SK-N-SH (cell line): ENCODE data around the gene NDFIP1. TPM values are rescaled to one million over a fixed set of nuclear protein-coding genes. Genes with fewer than 3 reads are reported as not detected.

Experiments used
- CTCF ChIA-PET: fragments of 300-600, 350-600 bp; formaldehyde crosslinking; extraction: SDS; loops from one replicate; lab custom pipeline; 2021; lab: Yijun Ruan, JAX
- POLR2A ChIA-PET: fragments of 350-600 bp; sonication (Branson Sonifier 250); formaldehyde crosslinking; extraction: SDS; loops from one replicate; lab custom pipeline; 2020; ENCODE audit warnings: antibody characterized with exemption, inconsistent platforms; lab: Yijun Ruan, JAX
- DNase-seq: peaks from one replicate; pipeline ENCODE4 v3.0.0; 2012
- H2AFZ ChIP-seq: fragments of 200-600 bp; sonication (generic); 2 replicates; pipeline ENCODE4 v1.8.1; 2016; ENCODE audit warnings: antibody characterized with exemption, mild to moderate bottlenecking, low read depth
- H3F3A ChIP-seq: fragments of 200-600 bp; sonication (generic); replicated peaks from 2 replicates; pipeline ENCODE3; 2016; ENCODE audit warnings: antibody characterized with exemption, mild to moderate bottlenecking; ENCODE audit not compliant: insufficient read depth
- H3K27ac ChIP-seq, 2 experiments: fragments of 200-500 bp in 1 of 2; fragments of 200-600 bp in 1 of 2; sonication (Bioruptor generic) in 1 of 2; sonication (generic), shearing (Covaris generic) in 1 of 2; 2 replicates each; pipeline versions ENCODE4 v1.5.1 to v1.6.1; 2014 to 2016; ENCODE audit warnings: low read depth in 2 of 2, inconsistent platforms in 1 of 2, low read length in 1 of 2, mild to moderate bottlenecking in 1 of 2, mixed read lengths in 1 of 2
- H3K27me3 ChIP-seq: fragments of 200-600 bp; sonication (generic), shearing (Covaris generic); 2 replicates; pipeline ENCODE4 v1.6.1; 2016; ENCODE audit warnings: mixed run types; ENCODE audit not compliant: insufficient read depth
- H3K36me3 ChIP-seq, 2 experiments: fragments of 200-500 bp in 1 of 2; fragments of 200-600 bp in 1 of 2; sonication (Bioruptor generic) in 1 of 2; sonication (generic) in 1 of 2; replicated peaks in 1 of 2; 2 replicates each; pipeline versions ENCODE3 to v1.5.1; 2014 to 2016; ENCODE audit warnings: low read length in 1 of 2, mild to moderate bottlenecking in 1 of 2; ENCODE audit not compliant: insufficient read depth in 2 of 2, control insufficient read depth in 1 of 2
- H3K4me1 ChIP-seq, 2 experiments: fragments of 200-500 bp in 1 of 2; fragments of 200-600 bp in 1 of 2; sonication (Bioruptor generic) in 1 of 2; sonication (generic), shearing (Covaris generic) in 1 of 2; 2 replicates each; pipeline versions ENCODE4 v1.5.1 to v1.6.1; 2014 to 2016; ENCODE audit warnings: low read depth in 1 of 2, low read length in 1 of 2, mixed run types in 1 of 2; ENCODE audit not compliant: insufficient read depth in 2 of 2, control insufficient read depth in 1 of 2
- H3K4me2 ChIP-seq: fragments of 200-600 bp; sonication (generic), shearing (Covaris generic); 2 replicates; pipeline ENCODE4 v1.6.1; 2017; ENCODE audit warnings: mixed run types
- H3K4me3 ChIP-seq, 2 experiments: fragments of 200-500 bp in 1 of 2; fragments of 200-600 bp in 1 of 2; sonication (Bioruptor generic) in 1 of 2; sonication (generic), shearing (Covaris generic) in 1 of 2; 2 replicates each; pipeline versions ENCODE4 v1.5.1 to v1.8.1; 2014 to 2016; ENCODE audit warnings: low read depth in 2 of 2, inconsistent platforms in 1 of 2, low read length in 1 of 2, mild to moderate bottlenecking in 1 of 2, mixed read lengths in 1 of 2, moderate library complexity in 1 of 2
- H3K79me2 ChIP-seq: fragments of 200-600 bp; sonication (generic); 2 replicates; pipeline ENCODE4 v1.8.1; 2017; ENCODE audit warnings: mild to moderate bottlenecking; ENCODE audit not compliant: insufficient read depth
- H3K9ac ChIP-seq: fragments of 200-600 bp; sonication (generic); 2 replicates; pipeline ENCODE4 v1.6.1; 2017; ENCODE audit warnings: mixed run types
- H3K9me2 ChIP-seq: fragments of 200-600 bp; sonication (generic); 2 replicates; pipeline ENCODE4 v1.6.1; 2017; ENCODE audit warnings: mixed run types
- H3K9me3 ChIP-seq: fragments of 200-600 bp; sonication (generic); 2 replicates; pipeline ENCODE4 v1.6.1; 2017; ENCODE audit warnings: mixed run types, mild to moderate bottlenecking, moderate library complexity
- H4K20me1 ChIP-seq: fragments of 200-600 bp; sonication (generic); 2 replicates; pipeline ENCODE4 v1.6.1; 2017; ENCODE audit warnings: mild to moderate bottlenecking, mixed run types; ENCODE audit not compliant: insufficient read depth
- CTCF ChIP-seq: fragments of 200-600 bp; sonication (generic); IDR thresholded peaks from 2 replicates; pipeline ENCODE4 v1.6.1; 2017; ENCODE audit warnings: antibody characterized with exemption, mild to moderate bottlenecking, moderate library complexity
- POLR2AphosphoS5 ChIP-seq: IDR thresholded peaks from 2 replicates; pipeline ENCODE4 v1.6.1; 2012; ENCODE audit warnings: low read depth, low read length
- RCOR1 ChIP-seq: fragments of 150-350 bp; IDR thresholded peaks from 2 replicates; pipeline ENCODE4 v1.6.1; 2017; ENCODE audit warnings: antibody characterized with exemption, low read length
- RXRA ChIP-seq: IDR thresholded peaks from 2 replicates; pipeline ENCODE4 v1.4.0; 2012; ENCODE audit warnings: low read depth, mild to moderate bottlenecking, borderline replicate concordance
- TEAD4 ChIP-seq: IDR thresholded peaks from 2 replicates; pipeline ENCODE4 v1.4.0; 2012; ENCODE audit warnings: mild to moderate bottlenecking, borderline replicate concordance; ENCODE audit not compliant: insufficient read depth
- WGBS: methylation state at CpG from one replicate; pipeline ENCODE4 v1.1.6; 2017; ENCODE audit warnings: low lambda C conversion rate; 5-methylcytosine and 5-hydroxymethylcytosine counted together
- polyA plus RNA-seq, 3 experiments: library from polyadenylated mRNA; depleted of rRNA; stranded (reverse); fragments of >200 nt; gene quantifications; 2 replicates each; pipeline ENCODE4 v1.2.3, GENCODE V29; 2012
- TF ChIP-seq, protein P1 (sequence below): fragments of 150-350 bp; IDR thresholded peaks from 2 replicates; pipeline ENCODE4 v1.6.1; 2016; ENCODE audit warnings: mild to moderate bottlenecking, low read depth, low read length
- TF ChIP-seq, protein P2 (sequence below): IDR thresholded peaks from 2 replicates; pipeline ENCODE4 v1.4.0; 2012; ENCODE audit warnings: low read depth, borderline replicate concordance
- TF ChIP-seq, protein P3 (sequence below): IDR thresholded peaks from 2 replicates; pipeline ENCODE4 v1.4.0; 2012; ENCODE audit warnings: low read depth, borderline replicate concordance

The NDFIP1 gene
- polyA plus RNA-seq, 1 of the 3 experiments (the other 2 are of a cell fraction) = 40.0 TPM

DNA sequence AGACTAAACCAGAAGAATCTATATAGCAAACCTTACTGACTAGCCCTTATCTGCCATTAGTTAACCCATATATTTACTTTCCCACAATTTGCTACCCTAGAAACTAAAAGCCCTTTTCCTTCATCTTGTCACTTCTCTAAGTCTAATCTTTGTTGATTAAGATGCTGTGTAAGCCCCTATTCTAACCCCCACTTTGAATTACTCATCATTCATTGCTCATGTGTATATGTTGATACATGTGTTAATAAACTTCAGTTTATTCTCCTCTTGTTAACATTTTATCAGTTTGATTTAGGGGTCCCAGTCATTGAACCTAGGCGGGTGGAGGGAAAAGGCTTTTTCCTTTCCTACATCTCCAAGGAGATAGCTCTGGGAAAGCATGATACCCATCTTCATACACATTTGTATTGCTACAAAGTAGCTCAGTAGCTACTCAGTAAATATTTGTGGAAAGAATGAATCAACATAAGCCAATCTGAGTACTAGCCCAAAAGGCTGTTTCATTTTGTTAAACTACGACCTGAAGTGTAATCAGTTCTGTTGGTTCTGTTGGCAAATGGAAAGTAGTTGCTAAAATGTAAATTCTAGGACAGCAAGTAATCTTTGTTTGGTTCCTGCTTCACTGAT lies 35.1 kb upstream of the NDFIP1 start:
- Histone ChIP-seq H4K20me1 (no peaks in the 10 kb centered on the region), H2AFZ (no peak overlapping the region), H3K36me3 (no peaks in the 10 kb centered on the region), H3K27me3 (no peaks in the 10 kb centered on the region), H3K9ac (no peak overlapping the region), H3K4me3 (no peak overlapping the region), H3K27ac (peak overlapping the region in 1 of 2 experiments; percentile 76; a peak in 2 of 4 replicates), H3F3A (no peaks in the 10 kb centered on the region), H3K4me2 (no peak overlapping the region), H3K9me2 (no peaks in the 10 kb centered on the region), H3K79me2 (no peaks in the 10 kb centered on the region), H3K4me1 (peaks cover 0 to 12% of the 10 kb centered on the region in 2 experiments; a peak in 1 of 4 replicates), H3K9me3 (no peaks in the 10 kb centered on the region)
- DNase-seq = no peak
- CTCF ChIA-PET = interaction anchor here (1.2 kb wide), 1 partner anchor 9 kb away, joined by 3 read pairs; no protein-coding TSS in a partner anchor
- WGBS = 82% methylated on average over 2 of the region's 2 CpGs
- TF ChIP-seq, protein P1, sequence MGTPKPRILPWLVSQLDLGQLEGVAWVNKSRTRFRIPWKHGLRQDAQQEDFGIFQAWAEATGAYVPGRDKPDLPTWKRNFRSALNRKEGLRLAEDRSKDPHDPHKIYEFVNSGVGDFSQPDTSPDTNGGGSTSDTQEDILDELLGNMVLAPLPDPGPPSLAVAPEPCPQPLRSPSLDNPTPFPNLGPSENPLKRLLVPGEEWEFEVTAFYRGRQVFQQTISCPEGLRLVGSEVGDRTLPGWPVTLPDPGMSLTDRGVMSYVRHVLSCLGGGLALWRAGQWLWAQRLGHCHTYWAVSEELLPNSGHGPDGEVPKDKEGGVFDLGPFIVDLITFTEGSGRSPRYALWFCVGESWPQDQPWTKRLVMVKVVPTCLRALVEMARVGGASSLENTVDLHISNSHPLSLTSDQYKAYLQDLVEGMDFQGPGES = no peak
- TF ChIP-seq, protein P2, sequence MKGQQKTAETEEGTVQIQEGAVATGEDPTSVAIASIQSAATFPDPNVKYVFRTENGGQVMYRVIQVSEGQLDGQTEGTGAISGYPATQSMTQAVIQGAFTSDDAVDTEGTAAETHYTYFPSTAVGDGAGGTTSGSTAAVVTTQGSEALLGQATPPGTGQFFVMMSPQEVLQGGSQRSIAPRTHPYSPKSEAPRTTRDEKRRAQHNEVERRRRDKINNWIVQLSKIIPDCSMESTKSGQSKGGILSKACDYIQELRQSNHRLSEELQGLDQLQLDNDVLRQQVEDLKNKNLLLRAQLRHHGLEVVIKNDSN = no peak
- POLR2A ChIA-PET = no interaction called here

- 81% methylated on average over 2 of the region's 2 CpGs for WGBS
- Histone ChIP-seq H3K79me2 (no peaks in the 10 kb centered on the region), H2AFZ (no peak overlapping the region), H3K9me2 (no peaks in the 10 kb centered on the region), H3K4me1 (peaks cover 0 to 13% of the 10 kb centered on the region in 2 experiments; a peak in 2 of 4 replicates), H3K4me2 (no peak overlapping the region), H3K27me3 (no peaks in the 10 kb centered on the region), H3K9me3 (no peaks in the 10 kb centered on the region), H4K20me1 (no peaks in the 10 kb centered on the region), H3K9ac (no peak overlapping the region), H3K27ac (peak overlapping the region in 1 of 2 experiments; percentile 76; a peak in 2 of 4 replicates), H3K4me3 (no peak overlapping the region), H3F3A (no peaks in the 10 kb centered on the region), H3K36me3 (no peaks in the 10 kb centered on the region)
- TF ChIP-seq, protein P3, sequence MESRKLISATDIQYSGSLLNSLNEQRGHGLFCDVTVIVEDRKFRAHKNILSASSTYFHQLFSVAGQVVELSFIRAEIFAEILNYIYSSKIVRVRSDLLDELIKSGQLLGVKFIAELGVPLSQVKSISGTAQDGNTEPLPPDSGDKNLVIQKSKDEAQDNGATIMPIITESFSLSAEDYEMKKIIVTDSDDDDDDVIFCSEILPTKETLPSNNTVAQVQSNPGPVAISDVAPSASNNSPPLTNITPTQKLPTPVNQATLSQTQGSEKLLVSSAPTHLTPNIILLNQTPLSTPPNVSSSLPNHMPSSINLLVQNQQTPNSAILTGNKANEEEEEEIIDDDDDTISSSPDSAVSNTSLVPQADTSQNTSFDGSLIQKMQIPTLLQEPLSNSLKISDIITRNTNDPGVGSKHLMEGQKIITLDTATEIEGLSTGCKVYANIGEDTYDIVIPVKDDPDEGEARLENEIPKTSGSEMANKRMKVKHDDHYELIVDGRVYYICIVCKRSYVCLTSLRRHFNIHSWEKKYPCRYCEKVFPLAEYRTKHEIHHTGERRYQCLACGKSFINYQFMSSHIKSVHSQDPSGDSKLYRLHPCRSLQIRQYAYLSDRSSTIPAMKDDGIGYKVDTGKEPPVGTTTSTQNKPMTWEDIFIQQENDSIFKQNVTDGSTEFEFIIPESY = no peak
- TF ChIP-seq RCOR1 = no peak
- TF ChIP-seq TEAD4 = no peak
- no peak for TF ChIP-seq POLR2AphosphoS5
- no peak for TF ChIP-seq CTCF
- TF ChIP-seq RXRA = no peak
- no peak for DNase-seq
- CTCF ChIA-PET = interaction anchor here (1.2 kb wide), 1 partner anchor 10 kb away, joined by 3 read pairs; no protein-coding TSS in a partner anchor
- POLR2A ChIA-PET = no interaction called here
These were observed 34.6 kb upstream of the NDFIP1 start for GRCh38 chr5:142074006-142074405.
